Progenitor cell of endocrine pancreas (in vitro differentiated cells): Measurements from ENCODE around the gene ABI3BP. TPM values are rescaled to one million over a fixed set of nuclear protein-coding genes. Genes with fewer than 3 reads are reported as not detected.

Source experiments
- DNase-seq: peaks from one replicate; pipeline ENCODE4 v3.0.0; 2021; ENCODE audit warnings: low spot score; ENCODE audit not compliant: unreplicated experiment
- H3K27ac Mint-ChIP-seq: 2 replicates; pipeline ENCODE4 v1.8.0; 2021; ENCODE audit warnings: mild to moderate bottlenecking, moderate library complexity, mixed read lengths
- H3K27me3 Mint-ChIP-seq: 2 replicates; pipeline ENCODE4 v1.8.0; 2021; ENCODE audit warnings: mixed read lengths
- H3K36me3 Mint-ChIP-seq: 2 replicates; pipeline ENCODE4 v1.8.0; 2022; ENCODE audit warnings: mixed read lengths; ENCODE audit not compliant: insufficient read depth
- H3K4me1 Mint-ChIP-seq: 2 replicates; pipeline ENCODE4 v1.8.0; 2021; ENCODE audit warnings: low read depth, mixed read lengths
- H3K4me3 Mint-ChIP-seq: 2 replicates; pipeline ENCODE4 v1.8.0; 2021; ENCODE audit warnings: low read depth, mild to moderate bottlenecking, moderate library complexity, mixed read lengths
- H3K9me3 Mint-ChIP-seq: 2 replicates; pipeline ENCODE4 v1.8.0; 2021; ENCODE audit warnings: low read depth, mixed read lengths
- CTCF ChIP-seq: fragments of 200-600 bp; sonication (generic); IDR thresholded peaks from one replicate; pipeline ENCODE4 v1.5.0; 2021; ENCODE audit warnings: antibody characterized with exemption, mild to moderate bottlenecking; ENCODE audit not compliant: unreplicated experiment
- total RNA-seq: library from RNA; stranded (reverse); gene quantifications from 2 replicates; pipeline ENCODE4 v1.2.1, GENCODE V29; 2021

Gene ABI3BP
- total RNA-seq, 1 donor from 2014 or later: not detected

- Mint-ChIP-seq H3K27me3 (no peaks in the 10 kb centered on the region), H3K4me3 (no peak overlapping the region), H3K4me1 (no peaks in the 10 kb centered on the region), H3K36me3 (no peaks in the 10 kb centered on the region), H3K27ac (no peak overlapping the region), H3K9me3 (no peaks in the 10 kb centered on the region)
- no peak for DNase-seq
- no peak for TF ChIP-seq CTCF
Observed at GRCh38 chr3:100880845-100881244, 112.4 kb downstream of the ABI3BP start.

- TF ChIP-seq CTCF: no peak
- no peak overlapping the region for H3K4me3 Mint-ChIP-seq
- DNase-seq: no peak
- H3K27me3 Mint-ChIP-seq: no peaks in the 10 kb centered on the region
- H3K36me3 Mint-ChIP-seq: no peaks in the 10 kb centered on the region
- H3K9me3 Mint-ChIP-seq: no peaks in the 10 kb centered on the region
- no peaks in the 10 kb centered on the region for H3K4me1 Mint-ChIP-seq
- H3K27ac Mint-ChIP-seq: no peak overlapping the region
Observed at GRCh38 chr3:100880072-100880471, 113.1 kb downstream of the ABI3BP start.

- no peaks in the 10 kb centered on the region for H3K27me3 Mint-ChIP-seq
- H3K9me3 Mint-ChIP-seq: no peaks in the 10 kb centered on the region
- H3K27ac Mint-ChIP-seq: no peak overlapping the region
- no peak for DNase-seq
- H3K4me1 Mint-ChIP-seq: no peaks in the 10 kb centered on the region
- H3K36me3 Mint-ChIP-seq: no peaks in the 10 kb centered on the region
- no peak overlapping the region for H3K4me3 Mint-ChIP-seq
- no peak for TF ChIP-seq CTCF
Observed at GRCh38 chr3:100879195-100879810, 113.9 kb downstream of the ABI3BP start.

GRCh38 chr3:100877286-100877685 is 115.9 kb downstream of the ABI3BP start:
- no peaks in the 10 kb centered on the region for H3K36me3 Mint-ChIP-seq
- TF ChIP-seq CTCF: no peak
- no peaks in the 10 kb centered on the region for H3K9me3 Mint-ChIP-seq
- no peak overlapping the region for H3K4me3 Mint-ChIP-seq
- no peaks in the 10 kb centered on the region for H3K27me3 Mint-ChIP-seq
- no peak for DNase-seq
- no peaks in the 10 kb centered on the region for H3K4me1 Mint-ChIP-seq
- H3K27ac Mint-ChIP-seq: no peak overlapping the region

GRCh38 chr3:100875239-100875638 is 118.0 kb downstream of the ABI3BP start:
- Mint-ChIP-seq H3K4me3 (no peak overlapping the region), H3K9me3 (no peaks in the 10 kb centered on the region), H3K27me3 (no peaks in the 10 kb centered on the region), H3K27ac (no peak overlapping the region), H3K4me1 (no peaks in the 10 kb centered on the region), H3K36me3 (no peaks in the 10 kb centered on the region)
- no peak for DNase-seq
- no peak for TF ChIP-seq CTCF
